ENCODE data around the gene ST7L.

DNA sequence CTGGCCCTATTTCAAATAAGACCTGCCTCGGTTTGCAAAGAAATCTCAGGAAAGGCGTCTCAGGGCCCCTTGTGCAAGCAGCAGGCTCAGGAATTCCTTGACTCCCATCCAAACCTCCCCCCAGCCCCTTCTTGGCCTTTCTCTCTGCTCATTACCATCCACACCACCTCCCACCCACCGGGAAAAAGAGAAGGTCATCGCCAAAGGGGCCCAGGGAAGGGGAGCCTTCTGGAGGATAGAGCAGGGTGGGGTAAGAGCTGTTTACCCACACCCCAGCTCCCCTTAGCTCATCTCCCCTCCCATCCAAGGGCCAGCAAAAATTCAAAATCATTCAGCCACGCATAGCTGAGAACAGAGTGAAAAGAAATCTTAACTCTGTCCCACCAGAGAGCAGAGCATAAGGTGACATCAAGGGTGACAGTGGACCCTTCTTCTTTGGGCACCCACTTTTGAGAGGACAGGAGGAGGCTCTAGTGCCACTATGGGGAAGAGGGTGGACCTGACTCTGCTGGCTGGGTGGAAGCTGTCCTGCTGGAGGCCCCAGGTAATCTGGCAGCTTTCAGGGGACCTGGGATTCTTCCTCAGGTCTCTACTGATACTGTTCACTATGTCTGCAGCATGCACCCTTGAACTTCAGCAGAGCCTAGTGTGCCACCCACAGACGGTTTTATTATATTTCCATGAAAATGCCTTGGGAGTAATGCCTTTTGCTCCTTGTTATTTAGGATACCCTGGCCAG is 114.1 kb downstream of the ST7L start:
- TF ChIP-seq EZH2 (IDR thresholded peaks at IDR 0.05; ENCODE audit: insufficient read depth, low read length) = no peak
- TF ChIP-seq, protein P1, sequence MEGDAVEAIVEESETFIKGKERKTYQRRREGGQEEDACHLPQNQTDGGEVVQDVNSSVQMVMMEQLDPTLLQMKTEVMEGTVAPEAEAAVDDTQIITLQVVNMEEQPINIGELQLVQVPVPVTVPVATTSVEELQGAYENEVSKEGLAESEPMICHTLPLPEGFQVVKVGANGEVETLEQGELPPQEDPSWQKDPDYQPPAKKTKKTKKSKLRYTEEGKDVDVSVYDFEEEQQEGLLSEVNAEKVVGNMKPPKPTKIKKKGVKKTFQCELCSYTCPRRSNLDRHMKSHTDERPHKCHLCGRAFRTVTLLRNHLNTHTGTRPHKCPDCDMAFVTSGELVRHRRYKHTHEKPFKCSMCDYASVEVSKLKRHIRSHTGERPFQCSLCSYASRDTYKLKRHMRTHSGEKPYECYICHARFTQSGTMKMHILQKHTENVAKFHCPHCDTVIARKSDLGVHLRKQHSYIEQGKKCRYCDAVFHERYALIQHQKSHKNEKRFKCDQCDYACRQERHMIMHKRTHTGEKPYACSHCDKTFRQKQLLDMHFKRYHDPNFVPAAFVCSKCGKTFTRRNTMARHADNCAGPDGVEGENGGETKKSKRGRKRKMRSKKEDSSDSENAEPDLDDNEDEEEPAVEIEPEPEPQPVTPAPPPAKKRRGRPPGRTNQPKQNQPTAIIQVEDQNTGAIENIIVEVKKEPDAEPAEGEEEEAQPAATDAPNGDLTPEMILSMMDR (IDR thresholded peaks at IDR 0.05; ENCODE audit: insufficient read depth, low read depth, low read length) = no peak

Measured in astrocyte (in vitro differentiated cells and primary cell).